Stimulated activated CD8-positive, alpha-beta memory T cell treated with anti-CD3 and anti-CD28 coated beads, Interleukin-7, amount 100 ng/mL, for 4 hours (primary cell): ENCODE data around the gene C5orf63.
"Not testable (repeated sequence)": the region's sequence is repeated elsewhere in the genome, so short reads cannot be mapped to it uniquely, and the experiment has no call there.

Experiments used
- DNase-seq, 2 donors: peaks; one replicate each; pipeline ENCODE4 v3.0.0-alpha.2; 2020; ENCODE audit warnings: low read depth in 2 of 2

Gene C5orf63

GRCh38 chr5:127031147-127031862 is 42.0 kb downstream of the C5orf63 start:
- peak in 1 of 2 donors; percentile 6 for DNase-seq

GRCh38 chr5:127030259-127031146 is 42.8 kb downstream of the C5orf63 start, which contains the start of gene MARCHF3:
Gene MARCHF3 (minus strand): TSS chr5:127030558. CDS start chr5:126918171, 112,387 bp downstream.
- peak; percentile 78 to 93 for DNase-seq

- peak in 1 of 2 donors; percentile 19 for DNase-seq
Measured at GRCh38 chr5:127029581-127030258, 43.6 kb downstream of the C5orf63 start.

GRCh38 chr5:127028822-127029457 is 44.4 kb downstream of the C5orf63 start:
- DNase-seq: no peak

GRCh38 chr5:127027539-127027938 is 45.8 kb downstream of the C5orf63 start:
- DNase-seq: no peak

GRCh38 chr5:127026166-127026565 is 47.1 kb downstream of the C5orf63 start:
- no peak for DNase-seq

GRCh38 chr5:127025467-127025866 is 47.8 kb downstream of the C5orf63 start:
- no peak for DNase-seq

- DNase-seq: no peak
Measured at GRCh38 chr5:127024821-127025220, 48.5 kb downstream of the C5orf63 start.

GRCh38 chr5:127023552-127024191 is 49.6 kb downstream of the C5orf63 start:
- not testable (repeated sequence) for DNase-seq

- DNase-seq: no peak
Measured at GRCh38 chr5:127022846-127023245, 50.5 kb downstream of the C5orf63 start.

GRCh38 chr5:127019928-127020327 is 53.4 kb downstream of the C5orf63 start:
- DNase-seq: no peak

GRCh38 chr5:127016722-127017121 is 56.6 kb downstream of the C5orf63 start:
- not testable (repeated sequence) for DNase-seq

GRCh38 chr5:127015716-127016115 is 57.6 kb downstream of the C5orf63 start:
- DNase-seq: no peak

- no peak for DNase-seq
Measured at GRCh38 chr5:127014573-127014972, 58.7 kb downstream of the C5orf63 start.

GRCh38 chr5:127013407-127013806 is 59.9 kb downstream of the C5orf63 start:
- no peak for DNase-seq

- no peak for DNase-seq
Measured at GRCh38 chr5:127012916-127013315, 60.4 kb downstream of the C5orf63 start.

GRCh38 chr5:127011961-127012644 is 61.2 kb downstream of the C5orf63 start:
- DNase-seq: no peak

GRCh38 chr5:127011153-127011552 is 62.1 kb downstream of the C5orf63 start:
- DNase-seq: no peak

- no peak for DNase-seq
Measured at GRCh38 chr5:127010362-127010761, 62.9 kb downstream of the C5orf63 start.

- no peak for DNase-seq
Measured at GRCh38 chr5:127009784-127010183, 63.5 kb downstream of the C5orf63 start.
